HG02623 (cell line): ENCODE data around the gene CIAO1.
A peak's percentile ranks its signal among the peaks of the same experiment; 100 is the strongest.
"Not testable (repeated sequence)": the region's sequence is repeated elsewhere in the genome, so short reads cannot be mapped to it uniquely, and the experiment has no call there.

Source experiments
- ATAC-seq: cut with Tn5 transposase; IDR thresholded peaks from one replicate; pipeline ENCODE4 v1.9.1; 2021; ENCODE audit warnings: moderate library complexity; ENCODE audit not compliant: unreplicated experiment

The CIAO1 gene

GRCh38 chr2:96274355-96275056 lies 8.5 kb downstream of the CIAO1 start:
- ATAC-seq = no peak

- no peak for ATAC-seq
These were observed 10.9 kb downstream of the CIAO1 start for GRCh38 chr2:96276787-96277499.

- ATAC-seq = no peak
These were observed 21.3 kb downstream of the CIAO1 start for GRCh38 chr2:96287273-96287856.

- no peak for ATAC-seq
These were observed 25.7 kb downstream of the CIAO1 start for GRCh38 chr2:96291751-96292150.

GRCh38 chr2:96294271-96294670 lies 28.2 kb downstream of the CIAO1 start:
- ATAC-seq = not testable (repeated sequence)

- no peak for ATAC-seq
These were observed 30.9 kb downstream of the CIAO1 start for GRCh38 chr2:96296925-96297324.

- ATAC-seq = no peak
These were observed 35.8 kb downstream of the CIAO1 start for GRCh38 chr2:96301865-96302264.

GRCh38 chr2:96304606-96305005 lies 38.6 kb downstream of the CIAO1 start:
- no peak for ATAC-seq

GRCh38 chr2:96305091-96305978 lies 39.3 kb downstream of the CIAO1 start, which contains the start of gene SNRNP200:
Gene SNRNP200, minus strand, starts transcription at chr2:96305546. Its CDS starts 109 bp downstream, at chr2:96305437.
- ATAC-seq = peak; percentile 93

- ATAC-seq = no peak
These were observed 39.9 kb downstream of the CIAO1 start for GRCh38 chr2:96305979-96306308.

- no peak for ATAC-seq
These were observed 40.3 kb downstream of the CIAO1 start for GRCh38 chr2:96306370-96306769.

- no peak for ATAC-seq
These were observed 42.2 kb downstream of the CIAO1 start for GRCh38 chr2:96308248-96308647.

GRCh38 chr2:96315005-96315399 lies 49.0 kb downstream of the CIAO1 start:
- no peak for ATAC-seq

- ATAC-seq = no peak
These were observed 49.5 kb downstream of the CIAO1 start for GRCh38 chr2:96315400-96316071.

- ATAC-seq = no peak
These were observed 51.0 kb downstream of the CIAO1 start for GRCh38 chr2:96316999-96317398.

GRCh38 chr2:96317584-96317997 lies 51.6 kb downstream of the CIAO1 start:
- no peak for ATAC-seq

- ATAC-seq = no peak
These were observed 52.7 kb downstream of the CIAO1 start for GRCh38 chr2:96318723-96319122.

GRCh38 chr2:96319396-96319795 lies 53.4 kb downstream of the CIAO1 start:
- no peak for ATAC-seq

GRCh38 chr2:96320326-96320725 lies 54.3 kb downstream of the CIAO1 start:
- ATAC-seq = no peak

- ATAC-seq = peak; percentile 9
These were observed 55.0 kb downstream of the CIAO1 start for GRCh38 chr2:96320728-96321622.
